ENCODE data around the gene LPO.
A peak's percentile ranks its signal among the peaks of the same experiment; 100 is the strongest.

Gene LPO

GRCh38 chr17:58306131-58306951 lies 68.0 kb downstream of the LPO start:
- DNase-seq: no peak

- DNase-seq: no peak
Observed at GRCh38 chr17:58307468-58308172, 69.2 kb downstream of the LPO start.

DNA sequence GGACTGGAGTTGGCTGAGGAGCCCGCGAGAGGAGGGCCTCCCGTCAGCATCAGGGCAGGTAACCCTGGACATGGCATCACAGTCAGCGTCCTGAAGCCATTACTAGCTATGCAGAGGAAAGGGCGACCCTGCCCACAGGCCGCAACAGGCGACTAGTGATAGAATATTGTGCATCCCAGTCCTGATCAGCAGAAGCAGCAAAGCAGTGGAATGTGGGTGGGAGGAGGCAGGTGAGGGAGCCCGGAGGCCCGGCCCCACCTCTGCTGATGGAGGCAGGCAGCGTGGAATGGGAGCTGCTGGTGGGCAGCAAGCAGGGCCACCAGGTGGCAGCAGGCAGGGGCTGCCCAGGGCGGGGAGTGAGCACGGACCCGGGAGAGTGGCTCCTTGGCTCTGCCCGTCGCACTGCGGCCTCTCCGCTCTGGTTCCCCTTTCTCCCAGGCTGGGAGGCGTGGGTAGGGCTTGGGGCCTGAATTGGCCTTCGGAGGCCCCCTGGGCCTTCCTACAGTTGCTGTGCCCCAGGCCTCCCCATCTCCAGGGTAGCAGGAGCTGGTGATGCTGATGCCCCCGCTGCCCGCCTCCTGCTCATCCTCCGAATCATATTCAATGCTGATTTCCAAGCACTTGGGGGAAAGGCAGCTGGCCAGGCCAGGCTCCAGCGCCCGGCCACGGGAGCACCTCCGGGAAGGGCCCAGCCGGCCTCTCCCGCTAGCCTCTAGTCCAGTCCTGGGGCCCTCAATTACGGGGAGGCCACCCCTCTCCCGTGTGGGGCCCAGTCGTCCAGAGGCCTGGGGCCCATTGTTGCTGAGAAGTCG lies 70.0 kb downstream of the LPO start:
- no peak for DNase-seq

GRCh38 chr17:58308985-58309917 lies 70.9 kb downstream of the LPO start:
- DNase-seq: no peak

- DNase-seq: no peak
Observed at GRCh38 chr17:58309918-58310259, 71.5 kb downstream of the LPO start.

GRCh38 chr17:58310511-58311428 lies 72.4 kb downstream of the LPO start:
- no peak for DNase-seq

- DNase-seq: no peak
Observed at GRCh38 chr17:58311429-58311894, 73.1 kb downstream of the LPO start.

- DNase-seq: no peak
Observed at GRCh38 chr17:58312021-58312630, 73.7 kb downstream of the LPO start.

GRCh38 chr17:58312829-58313228 lies 74.4 kb downstream of the LPO start:
- DNase-seq: no peak

- DNase-seq: no peak
Observed at GRCh38 chr17:58313815-58314705, 75.7 kb downstream of the LPO start.

GRCh38 chr17:58314706-58315015 lies 76.3 kb downstream of the LPO start:
- DNase-seq: no peak

GRCh38 chr17:58315281-58315711 lies 76.9 kb downstream of the LPO start:
- no peak for DNase-seq

DNA sequence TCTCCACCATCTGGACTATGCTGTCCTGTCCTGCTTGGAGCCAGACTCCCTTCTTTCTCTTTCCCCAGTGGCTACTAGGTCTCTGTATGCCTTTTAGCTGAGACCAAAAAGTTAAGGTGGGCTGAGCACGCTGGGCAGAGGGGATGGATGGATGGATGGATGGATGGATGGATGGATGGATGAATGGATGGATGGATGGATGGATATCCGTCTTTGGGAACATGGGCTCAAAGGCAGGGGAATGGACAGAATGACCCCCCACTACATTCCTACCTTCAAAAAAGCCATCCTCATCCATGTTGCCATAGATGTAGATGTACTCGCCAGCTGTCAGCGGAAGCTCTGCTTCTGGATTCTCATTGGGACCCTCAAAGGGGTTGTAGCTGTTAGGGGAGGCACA lies 77.4 kb downstream of the LPO start:
- no peak for DNase-seq

- no peak for DNase-seq
Observed at GRCh38 chr17:58316260-58316960, 78.0 kb downstream of the LPO start.

DNA sequence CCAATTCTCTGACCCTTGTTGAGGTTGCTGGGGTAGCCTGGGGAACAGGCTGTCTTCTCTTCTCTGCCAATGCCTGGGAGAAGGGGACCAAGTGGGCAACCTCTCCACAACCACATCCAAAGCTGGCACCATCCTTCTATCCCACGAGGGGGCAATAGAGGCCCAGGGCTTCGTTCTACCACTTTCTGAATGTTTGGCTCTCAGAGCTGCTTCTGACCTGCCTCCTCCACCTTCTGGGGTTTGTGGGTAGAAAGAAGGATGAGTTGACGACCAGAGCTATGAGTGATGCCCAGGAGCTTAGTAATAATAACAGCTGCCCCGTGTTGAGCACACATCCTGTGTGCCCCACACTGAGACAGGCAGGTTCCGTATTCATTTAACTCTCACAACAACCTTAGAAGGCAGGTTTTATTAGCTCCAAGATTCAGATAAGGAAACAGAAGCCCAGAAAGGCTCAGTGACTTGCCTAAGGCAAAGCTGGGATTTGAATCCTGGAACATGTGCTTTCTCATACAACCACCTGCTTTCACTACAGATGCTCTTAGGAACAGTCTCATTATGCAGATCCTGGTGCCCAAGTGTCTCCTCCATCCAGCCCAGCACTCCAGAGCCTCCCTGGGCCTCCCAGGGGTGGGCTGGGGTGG lies 79.2 kb downstream of the LPO start:
- DNase-seq: peak in 1 of 2 donors; percentile 69

DNA sequence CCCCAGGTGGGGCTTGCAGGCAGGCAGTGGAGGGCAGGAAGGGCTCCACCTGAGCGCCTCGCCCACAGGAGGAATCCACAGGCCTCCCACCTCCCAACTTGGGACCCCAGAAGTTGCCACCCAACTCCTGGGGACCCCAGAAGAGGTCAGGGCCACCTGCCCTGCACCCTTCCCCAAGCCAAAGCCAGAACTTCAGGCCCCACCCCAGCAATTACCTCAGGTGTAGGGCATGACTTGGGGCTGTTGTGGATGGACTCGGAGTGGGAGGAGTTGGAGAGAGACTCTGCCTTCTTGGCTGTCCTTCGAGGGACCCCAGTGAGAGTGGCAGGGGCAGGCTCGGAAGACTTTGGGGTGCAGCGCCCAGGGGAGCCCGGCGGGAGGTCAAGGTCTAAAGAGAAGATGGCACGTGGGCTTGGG lies 79.7 kb downstream of the LPO start:
- no peak for DNase-seq
